ENCODE measurements around the gene ARHGEF16.

Gene ARHGEF16

GRCh38 chr1:3504151-3504821, 49.8 kb downstream of the ARHGEF16 start:
- H3K4me1 ChIP-seq (ENCODE audit: low read depth, poor library complexity, severe bottlenecking), result no peaks in the 10 kb centered on the region
- H4K20me1 ChIP-seq (ENCODE audit: insufficient read depth), result no peaks in the 10 kb centered on the region
- no peak overlapping the region for H3K4me3 ChIP-seq (IDR thresholded peaks at IDR 0.05; ENCODE audit: insufficient read depth, low read depth, low read length)
- H3K27me3 ChIP-seq (ENCODE audit: insufficient read depth, low read depth), result peaks cover 66% of the 10 kb centered on the region
- TF ChIP-seq, protein P1, sequence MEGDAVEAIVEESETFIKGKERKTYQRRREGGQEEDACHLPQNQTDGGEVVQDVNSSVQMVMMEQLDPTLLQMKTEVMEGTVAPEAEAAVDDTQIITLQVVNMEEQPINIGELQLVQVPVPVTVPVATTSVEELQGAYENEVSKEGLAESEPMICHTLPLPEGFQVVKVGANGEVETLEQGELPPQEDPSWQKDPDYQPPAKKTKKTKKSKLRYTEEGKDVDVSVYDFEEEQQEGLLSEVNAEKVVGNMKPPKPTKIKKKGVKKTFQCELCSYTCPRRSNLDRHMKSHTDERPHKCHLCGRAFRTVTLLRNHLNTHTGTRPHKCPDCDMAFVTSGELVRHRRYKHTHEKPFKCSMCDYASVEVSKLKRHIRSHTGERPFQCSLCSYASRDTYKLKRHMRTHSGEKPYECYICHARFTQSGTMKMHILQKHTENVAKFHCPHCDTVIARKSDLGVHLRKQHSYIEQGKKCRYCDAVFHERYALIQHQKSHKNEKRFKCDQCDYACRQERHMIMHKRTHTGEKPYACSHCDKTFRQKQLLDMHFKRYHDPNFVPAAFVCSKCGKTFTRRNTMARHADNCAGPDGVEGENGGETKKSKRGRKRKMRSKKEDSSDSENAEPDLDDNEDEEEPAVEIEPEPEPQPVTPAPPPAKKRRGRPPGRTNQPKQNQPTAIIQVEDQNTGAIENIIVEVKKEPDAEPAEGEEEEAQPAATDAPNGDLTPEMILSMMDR (conservative IDR thresholded peaks at IDR 0.05; ENCODE audit: low read depth, low read length), result no peak
- H3K36me3 ChIP-seq (ENCODE audit: insufficient read depth), result no peaks in the 10 kb centered on the region
- no peak overlapping the region for H3K27ac ChIP-seq
- H3K79me2 ChIP-seq (ENCODE audit: insufficient read depth, low read depth), result no peaks in the 10 kb centered on the region
- no peak overlapping the region for H3K4me2 ChIP-seq
- no peak overlapping the region for H3K9ac ChIP-seq
- H2AFZ ChIP-seq (ENCODE audit: low read depth), result no peak overlapping the region

- no peak overlapping the region for H3K4me2 ChIP-seq
- H2AFZ ChIP-seq (ENCODE audit: low read depth), result no peak overlapping the region
- no peak overlapping the region for H3K9ac ChIP-seq
These were observed 50.3 kb downstream of the ARHGEF16 start for GRCh38 chr1:3504822-3505153.

DNA sequence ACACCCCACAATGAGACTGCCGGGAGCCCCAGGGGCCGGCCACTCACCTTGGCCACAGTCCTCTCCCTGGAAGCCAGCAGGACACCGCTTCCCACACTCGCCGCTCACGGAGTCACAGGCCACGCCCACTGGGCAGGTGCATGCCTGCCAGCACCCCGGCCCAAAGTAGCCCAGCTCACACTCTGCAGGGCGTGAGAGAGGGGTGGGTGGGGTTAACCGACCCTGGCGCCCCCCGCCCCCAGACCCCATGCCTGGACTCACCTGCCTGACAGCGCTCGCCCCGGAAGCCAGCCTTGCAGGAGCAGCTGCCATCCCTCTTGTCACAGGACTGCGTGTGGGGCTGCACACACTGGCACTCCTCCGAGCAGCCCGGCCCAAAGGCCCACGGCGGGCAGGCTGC, 50.7 kb downstream of the ARHGEF16 start:
- Histone ChIP-seq H3K9ac (no peak overlapping the region), H2AFZ (ENCODE audit: low read depth) (no peak overlapping the region), H4K20me1 (ENCODE audit: insufficient read depth) (no peaks in the 10 kb centered on the region), H3K27ac (no peak overlapping the region), H3K79me2 (ENCODE audit: insufficient read depth, low read depth) (no peaks in the 10 kb centered on the region), H3K4me1 (ENCODE audit: low read depth, poor library complexity, severe bottlenecking) (no peaks in the 10 kb centered on the region), H3K27me3 (ENCODE audit: insufficient read depth, low read depth) (peaks cover 63% of the 10 kb centered on the region), H3K4me3 (IDR thresholded peaks at IDR 0.05; ENCODE audit: insufficient read depth, low read depth, low read length) (no peak overlapping the region), H3K36me3 (ENCODE audit: insufficient read depth) (no peaks in the 10 kb centered on the region), H3K4me2 (no peak overlapping the region)
- TF ChIP-seq, protein P1 (conservative IDR thresholded peaks at IDR 0.05; ENCODE audit: low read depth, low read length), result no peak

More at GRCh38 chr1:3504822-3505153, 50.3 kb downstream of the ARHGEF16 start:
- Histone ChIP-seq H3K79me2 (ENCODE audit: insufficient read depth, low read depth) (no peaks in the 10 kb centered on the region), H3K27ac (no peak overlapping the region), H3K27me3 (ENCODE audit: insufficient read depth, low read depth) (peaks cover 63% of the 10 kb centered on the region), H3K4me1 (ENCODE audit: low read depth, poor library complexity, severe bottlenecking) (no peaks in the 10 kb centered on the region), H4K20me1 (ENCODE audit: insufficient read depth) (no peaks in the 10 kb centered on the region), H3K4me3 (IDR thresholded peaks at IDR 0.05; ENCODE audit: insufficient read depth, low read depth, low read length) (no peak overlapping the region), H3K36me3 (ENCODE audit: insufficient read depth) (no peaks in the 10 kb centered on the region)
- TF ChIP-seq, protein P1 (conservative IDR thresholded peaks at IDR 0.05; ENCODE audit: low read depth, low read length), result no peak

- Histone ChIP-seq H3K27me3 (ENCODE audit: insufficient read depth, low read depth) (peaks cover 68% of the 10 kb centered on the region), H3K4me2 (no peak overlapping the region), H3K4me3 (IDR thresholded peaks at IDR 0.05; ENCODE audit: insufficient read depth, low read depth, low read length) (no peak overlapping the region), H3K9ac (no peak overlapping the region), H2AFZ (ENCODE audit: low read depth) (no peak overlapping the region), H3K27ac (no peak overlapping the region), H3K4me1 (ENCODE audit: low read depth, poor library complexity, severe bottlenecking) (no peaks in the 10 kb centered on the region), H4K20me1 (ENCODE audit: insufficient read depth) (no peaks in the 10 kb centered on the region), H3K79me2 (ENCODE audit: insufficient read depth, low read depth) (no peaks in the 10 kb centered on the region), H3K36me3 (ENCODE audit: insufficient read depth) (no peaks in the 10 kb centered on the region)
- TF ChIP-seq, protein P1 (conservative IDR thresholded peaks at IDR 0.05; ENCODE audit: low read depth, low read length), result no peak
These were observed 51.6 kb downstream of the ARHGEF16 start for GRCh38 chr1:3506041-3506440.
